Neural cell (in vitro differentiated cells): ENCODE results near the gene SPEG. TPM values are rescaled to one million over a fixed set of nuclear protein-coding genes. Genes with fewer than 3 reads are reported as not detected.

Source experiments
- H2AFZ ChIP-seq: fragments of 200-600, 300-800 bp; sonication (generic), shearing (Covaris generic); 2 replicates; pipeline ENCODE4 v1.6.0; 2014; ENCODE audit warnings: low read depth, mild to moderate bottlenecking, antibody characterized with exemption, low read length, moderate library complexity
- H3F3A ChIP-seq: fragments of 200-600 bp; shearing (Covaris generic); 2 replicates; pipeline ENCODE4 v1.6.1; 2016; ENCODE audit warnings: mild to moderate bottlenecking, moderate library complexity, mixed read lengths, antibody characterized with exemption, low read length; ENCODE audit not compliant: insufficient read depth, poor library complexity, severe bottlenecking
- H3K27ac ChIP-seq: fragments of 200-600, 300-800 bp; sonication (generic), shearing (Covaris generic); 2 replicates; pipeline ENCODE4 v1.5.1; 2014; ENCODE audit warnings: mild to moderate bottlenecking, low read length, moderate library complexity
- H3K27me3 ChIP-seq: fragments of 300-800, 200-600 bp; sonication (generic), shearing (Covaris generic); 2 replicates; pipeline ENCODE4 v1.6.0; 2014; ENCODE audit warnings: mild to moderate bottlenecking, low read depth, low read length, moderate library complexity; ENCODE audit not compliant: insufficient read depth
- H3K36me3 ChIP-seq: fragments of 300-800, 200-600 bp; sonication (generic), shearing (Covaris generic); 2 replicates; pipeline ENCODE4 v1.5.1; 2014; ENCODE audit warnings: mild to moderate bottlenecking, antibody characterized with exemption, low read length, moderate library complexity; ENCODE audit not compliant: insufficient read depth
- H3K4me2 ChIP-seq: fragments of 300-800, 200-600 bp; sonication (generic), shearing (Covaris generic); 2 replicates; pipeline ENCODE4 v1.6.0; 2014; ENCODE audit warnings: mild to moderate bottlenecking, low read length
- H3K4me3 ChIP-seq: fragments of 300-800, 200-600 bp; sonication (generic), shearing (Covaris generic); 2 replicates; pipeline ENCODE4 v1.5.1; 2014; ENCODE audit warnings: mild to moderate bottlenecking, low read length, moderate library complexity
- H3K79me2 ChIP-seq: fragments of 200-600 bp; shearing (Covaris generic); replicated peaks from 2 replicates; pipeline ENCODE4 v1.6.0; 2014; ENCODE audit warnings: mild to moderate bottlenecking, low read length, moderate library complexity; ENCODE audit not compliant: insufficient read depth
- H3K9ac ChIP-seq: fragments of 300-800, 200-600 bp; sonication (generic), shearing (Covaris generic); 2 replicates; pipeline ENCODE4 v1.6.1; 2016; ENCODE audit warnings: mild to moderate bottlenecking, low read length, mixed read lengths
- H3K9me2 ChIP-seq: fragments of 200-600 bp; shearing (Covaris generic); 2 replicates; pipeline ENCODE4 v1.6.1; 2016; ENCODE audit warnings: mild to moderate bottlenecking, low read length, mixed read lengths; ENCODE audit not compliant: insufficient read depth
- H3K9me3 ChIP-seq: fragments of 200-600, 300-800 bp; sonication (generic), shearing (Covaris generic); 2 replicates; pipeline ENCODE4 v1.6.1; 2016; ENCODE audit warnings: mild to moderate bottlenecking, mixed run types, low read length, moderate library complexity, mixed read lengths
- H4K20me1 ChIP-seq: fragments of 200-600 bp; shearing (Covaris generic); 2 replicates; pipeline ENCODE4 v1.6.1; 2016; ENCODE audit warnings: mild to moderate bottlenecking, mixed run types; ENCODE audit not compliant: insufficient read depth
- CTCF ChIP-seq: fragments of 450-650 bp; IDR thresholded peaks from 2 replicates; pipeline ENCODE4 v1.5.1; 2014; ENCODE audit warnings: antibody characterized with exemption, mild to moderate bottlenecking, moderate library complexity; ENCODE audit not compliant: poor library complexity, severe bottlenecking
- EP300 ChIP-seq: fragments of 450-650 bp; conservative IDR thresholded peaks from 2 replicates; pipeline ENCODE4 v1.6.1; 2014; ENCODE audit warnings: antibody characterized with exemption, mild to moderate bottlenecking, moderate library complexity; ENCODE audit not compliant: poor library complexity, severe bottlenecking
- EZH2 ChIP-seq: fragments of 200-600, 300-800 bp; shearing (Covaris generic), sonication (generic); IDR thresholded peaks from 2 replicates; pipeline ENCODE4 v1.6.1; 2014; ENCODE audit warnings: antibody characterized with exemption, low read length, borderline replicate concordance, mild to moderate bottlenecking; ENCODE audit not compliant: insufficient read depth, poor library complexity, severe bottlenecking
- MXI1 ChIP-seq: fragments of 450-650 bp; conservative IDR thresholded peaks from 2 replicates; pipeline ENCODE4 v1.6.1; 2014; ENCODE audit warnings: antibody characterized with exemption, mild to moderate bottlenecking; ENCODE audit not compliant: poor library complexity, severe bottlenecking
- POLR2AphosphoS5 ChIP-seq: IDR thresholded peaks from 2 replicates; pipeline ENCODE4 v1.6.1; 2012
- RAD21 ChIP-seq: fragments of 450-650 bp; conservative IDR thresholded peaks from 2 replicates; pipeline ENCODE4 v1.6.1; 2014; ENCODE audit warnings: antibody characterized with exemption, mild to moderate bottlenecking, moderate library complexity
- REST ChIP-seq: IDR thresholded peaks from 2 replicates; pipeline ENCODE4 v1.6.1; 2012; ENCODE audit warnings: borderline replicate concordance
- SMC3 ChIP-seq: fragments of 450-650 bp; conservative IDR thresholded peaks from 2 replicates; pipeline ENCODE4 v1.6.1; 2014; ENCODE audit warnings: antibody characterized with exemption, mild to moderate bottlenecking, moderate library complexity; ENCODE audit not compliant: poor library complexity
- TAF1 ChIP-seq: IDR thresholded peaks from 2 replicates; pipeline ENCODE4 v1.6.1; 2012; ENCODE audit warnings: low read depth
- polyA plus RNA-seq: library from polyadenylated mRNA; depleted of rRNA; stranded (reverse); fragments of >200 nt; gene quantifications from 2 replicates; pipeline ENCODE4 v1.2.3, GENCODE V29; 2014

Gene SPEG
- polyA plus RNA-seq, 1 donor from 2014 or later: 58.3 TPM

GRCh38 chr2:219385958-219386520, 48.6 kb upstream of the SPEG start:
- peaks cover 4% of the 10 kb centered on the region for H3F3A ChIP-seq
- H3K9ac ChIP-seq: no peak overlapping the region
- H3K4me3 ChIP-seq: no peak overlapping the region

GRCh38 chr2:219386532-219387280, 47.9 kb upstream of the SPEG start:
- H3K9ac ChIP-seq: peak overlapping the region; percentile 59
- peak overlapping the region; percentile 77 for H3K4me3 ChIP-seq
- no peak overlapping the region for H3K27ac ChIP-seq
- H3F3A ChIP-seq: peaks cover 4% of the 10 kb centered on the region
- H3K79me2 ChIP-seq: no peaks in the 10 kb centered on the region
- no peak overlapping the region for H2AFZ ChIP-seq
- no peaks in the 10 kb centered on the region for H4K20me1 ChIP-seq
- TF ChIP-seq EP300 (no peak), REST (no peak), MXI1 (no peak), TAF1 (no peak), POLR2AphosphoS5 (no peak), RAD21 (no peak), SMC3 (no peak), EZH2 (no peak), CTCF (no peak)
- H3K9me2 ChIP-seq: no peaks in the 10 kb centered on the region
- peak overlapping the region; percentile 58 for H3K4me2 ChIP-seq
- no peaks in the 10 kb centered on the region for H3K36me3 ChIP-seq
- H3K9me3 ChIP-seq: no peaks in the 10 kb centered on the region
- no peaks in the 10 kb centered on the region for H3K27me3 ChIP-seq

More at GRCh38 chr2:219385958-219386520, 48.6 kb upstream of the SPEG start:
- no peaks in the 10 kb centered on the region for H3K27me3 ChIP-seq
- H2AFZ ChIP-seq: no peak overlapping the region
- no peaks in the 10 kb centered on the region for H3K9me3 ChIP-seq
- no peaks in the 10 kb centered on the region for H3K79me2 ChIP-seq
- H3K4me2 ChIP-seq: no peak overlapping the region
- no peaks in the 10 kb centered on the region for H3K36me3 ChIP-seq
- no peaks in the 10 kb centered on the region for H3K9me2 ChIP-seq
- TF ChIP-seq EZH2 (no peak), MXI1 (no peak), SMC3 (no peak), TAF1 (no peak), POLR2AphosphoS5 (no peak), RAD21 (no peak), REST (no peak), EP300 (no peak)
- no peak overlapping the region for H3K27ac ChIP-seq
- H4K20me1 ChIP-seq: no peaks in the 10 kb centered on the region
